ENCODE results near the gene ZSWIM8. TPM values are rescaled to one million over a fixed set of nuclear protein-coding genes. Genes with fewer than 3 reads are reported as not detected.
A peak's percentile ranks its signal among the peaks of the same experiment; 100 is the strongest.

Gene ZSWIM8
- total and polyA plus RNA-seq, 2 experiments from 2014 or later: 101 to 103 TPM

- H3K27ac ChIP-seq: no peak overlapping the region
- H3K9me3 ChIP-seq (ENCODE audit: low read depth): no peaks in the 10 kb centered on the region
- H4K20me1 ChIP-seq (ENCODE audit: insufficient read depth, poor library complexity, severe bottlenecking): no peaks in the 10 kb centered on the region
- TF ChIP-seq EZH2phosphoT487 (IDR thresholded peaks at IDR 0.05; ENCODE audit: low read depth, severe bottlenecking, unreplicated experiment): no peak
- no peaks in the 10 kb centered on the region for H3K4me1 ChIP-seq (ENCODE audit: insufficient read depth)
- peaks cover 15% of the 10 kb centered on the region for H3K79me2 ChIP-seq
- no peaks in the 10 kb centered on the region for H3K27me3 ChIP-seq
- no peak overlapping the region for H3K4me2 ChIP-seq
- H3K9me2 ChIP-seq (replicated peaks; ENCODE audit: insufficient read depth): no peaks in the 10 kb centered on the region
- H2AFZ ChIP-seq: no peak overlapping the region
- H3K36me3 ChIP-seq (replicated peaks; ENCODE audit: insufficient read depth, low read depth): no peaks in the 10 kb centered on the region
- no peak overlapping the region for H3K4me3 ChIP-seq
- 83% methylated on average over 4 of the region's 4 CpGs for WGBS (ENCODE audit: low lambda C conversion rate, missing lambda C conversion rate)
- DNase-seq (ENCODE audit: low spot score): no peak
These were observed 27.3 kb downstream of the ZSWIM8 start for GRCh38 chr10:73812657-73813056.

- Histone ChIP-seq H3K27me3 (no peaks in the 10 kb centered on the region), H2AFZ (no peak overlapping the region), H3K36me3 (replicated peaks; ENCODE audit: insufficient read depth, low read depth) (no peaks in the 10 kb centered on the region), H3K4me1 (ENCODE audit: insufficient read depth) (no peaks in the 10 kb centered on the region), H3K79me2 (peaks cover 15% of the 10 kb centered on the region), H3K9me2 (replicated peaks; ENCODE audit: insufficient read depth) (no peaks in the 10 kb centered on the region), H3K9me3 (ENCODE audit: low read depth) (no peaks in the 10 kb centered on the region), H3K27ac (no peak overlapping the region), H3K4me2 (no peak overlapping the region), H3K4me3 (no peak overlapping the region), H4K20me1 (ENCODE audit: insufficient read depth, poor library complexity, severe bottlenecking) (no peaks in the 10 kb centered on the region)
- WGBS (ENCODE audit: low lambda C conversion rate, missing lambda C conversion rate): 94% methylated on average over 7 of the region's 7 CpGs
- DNase-seq (ENCODE audit: low spot score): no peak
- no peak for TF ChIP-seq EZH2 (IDR thresholded peaks at IDR 0.05; ENCODE audit: borderline replicate concordance)
- TF ChIP-seq EZH2phosphoT487 (IDR thresholded peaks at IDR 0.05; ENCODE audit: low read depth, severe bottlenecking, unreplicated experiment): no peak
- no peak for TF ChIP-seq CTCF (IDR thresholded peaks at IDR 0.05; ENCODE audit: poor library complexity)
These were observed 27.9 kb downstream of the ZSWIM8 start for GRCh38 chr10:73813333-73813732.

GRCh38 chr10:73814276-73814895, 29.0 kb downstream of the ZSWIM8 start:
- H3K27ac ChIP-seq: no peak overlapping the region
- H3K4me3 ChIP-seq: no peak overlapping the region
- no peak for TF ChIP-seq CTCF (IDR thresholded peaks at IDR 0.05; ENCODE audit: poor library complexity)
- TF ChIP-seq EZH2phosphoT487 (IDR thresholded peaks at IDR 0.05; ENCODE audit: low read depth, severe bottlenecking, unreplicated experiment): no peak
- no peak for TF ChIP-seq EZH2 (IDR thresholded peaks at IDR 0.05; ENCODE audit: borderline replicate concordance)
- DNase-seq (ENCODE audit: low spot score): no peak
- H3K36me3 ChIP-seq (replicated peaks; ENCODE audit: insufficient read depth, low read depth): no peaks in the 10 kb centered on the region
- 81% methylated on average over 10 of the region's 13 CpGs for WGBS (ENCODE audit: low lambda C conversion rate, missing lambda C conversion rate)
- no peaks in the 10 kb centered on the region for H4K20me1 ChIP-seq (ENCODE audit: insufficient read depth, poor library complexity, severe bottlenecking)
- no peak overlapping the region for H3K4me2 ChIP-seq
- no peak overlapping the region for H2AFZ ChIP-seq
- H3K27me3 ChIP-seq: no peaks in the 10 kb centered on the region
- no peaks in the 10 kb centered on the region for H3K9me3 ChIP-seq (ENCODE audit: low read depth)
- peaks cover 14% of the 10 kb centered on the region for H3K79me2 ChIP-seq
- no peaks in the 10 kb centered on the region for H3K9me2 ChIP-seq (replicated peaks; ENCODE audit: insufficient read depth)
- H3K4me1 ChIP-seq (ENCODE audit: insufficient read depth): no peaks in the 10 kb centered on the region

- 91% methylated on average over 20 of the region's 22 CpGs for WGBS (ENCODE audit: low lambda C conversion rate, missing lambda C conversion rate)
- H3K4me1 ChIP-seq (ENCODE audit: insufficient read depth): no peaks in the 10 kb centered on the region
These were observed 29.7 kb downstream of the ZSWIM8 start for GRCh38 chr10:73814896-73815718.

More at GRCh38 chr10:73814896-73815718, 29.7 kb downstream of the ZSWIM8 start:
- no peak overlapping the region for H2AFZ ChIP-seq
- no peaks in the 10 kb centered on the region for H3K36me3 ChIP-seq (replicated peaks; ENCODE audit: insufficient read depth, low read depth)
- H3K9me2 ChIP-seq (replicated peaks; ENCODE audit: insufficient read depth): no peaks in the 10 kb centered on the region
- H3K9me3 ChIP-seq (ENCODE audit: low read depth): no peaks in the 10 kb centered on the region
- H3K27me3 ChIP-seq: no peaks in the 10 kb centered on the region
- TF ChIP-seq EZH2phosphoT487 (IDR thresholded peaks at IDR 0.05; ENCODE audit: low read depth, severe bottlenecking, unreplicated experiment): no peak
- TF ChIP-seq CTCF (IDR thresholded peaks at IDR 0.05; ENCODE audit: poor library complexity): peak; percentile 18
- TF ChIP-seq EZH2 (IDR thresholded peaks at IDR 0.05; ENCODE audit: borderline replicate concordance): no peak
- H3K4me3 ChIP-seq: no peak overlapping the region
- H4K20me1 ChIP-seq (ENCODE audit: insufficient read depth, poor library complexity, severe bottlenecking): no peaks in the 10 kb centered on the region
- H3K4me2 ChIP-seq: no peak overlapping the region
- peaks cover 7% of the 10 kb centered on the region for H3K79me2 ChIP-seq
- H3K27ac ChIP-seq: peak overlapping the region; percentile 49
- no peak for DNase-seq (ENCODE audit: low spot score)

All from hepatocyte (in vitro differentiated cells).